ENCODE results near the gene ATXN1. TPM values are rescaled to one million over a fixed set of nuclear protein-coding genes. Genes with fewer than 3 reads are reported as not detected.

The ATXN1 gene
- polyA plus RNA-seq, 1 of the 3 experiments (the other 2 are of a cell fraction), result 7.9 TPM

DNA sequence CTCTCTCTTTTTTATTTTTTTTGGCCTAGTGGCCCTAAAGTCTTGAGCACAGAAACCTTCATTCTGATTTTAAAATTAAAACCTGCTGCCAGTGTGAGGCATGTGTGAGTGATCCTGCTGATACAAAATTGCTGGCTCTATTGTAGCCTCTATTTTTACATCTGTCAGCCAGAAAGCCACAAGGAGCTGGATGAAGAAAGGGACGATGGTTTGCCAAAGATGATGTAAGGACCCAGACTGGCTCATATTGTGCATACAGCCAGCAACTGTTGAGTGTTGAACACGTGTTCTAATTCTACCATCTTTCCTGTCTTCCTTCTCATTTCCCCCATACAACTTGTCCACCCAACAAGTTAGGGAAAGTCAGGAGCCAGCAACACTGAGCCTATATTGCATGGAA, 40.8 kb upstream of the ATXN1 start (continued):
- TF ChIP-seq, protein P1, sequence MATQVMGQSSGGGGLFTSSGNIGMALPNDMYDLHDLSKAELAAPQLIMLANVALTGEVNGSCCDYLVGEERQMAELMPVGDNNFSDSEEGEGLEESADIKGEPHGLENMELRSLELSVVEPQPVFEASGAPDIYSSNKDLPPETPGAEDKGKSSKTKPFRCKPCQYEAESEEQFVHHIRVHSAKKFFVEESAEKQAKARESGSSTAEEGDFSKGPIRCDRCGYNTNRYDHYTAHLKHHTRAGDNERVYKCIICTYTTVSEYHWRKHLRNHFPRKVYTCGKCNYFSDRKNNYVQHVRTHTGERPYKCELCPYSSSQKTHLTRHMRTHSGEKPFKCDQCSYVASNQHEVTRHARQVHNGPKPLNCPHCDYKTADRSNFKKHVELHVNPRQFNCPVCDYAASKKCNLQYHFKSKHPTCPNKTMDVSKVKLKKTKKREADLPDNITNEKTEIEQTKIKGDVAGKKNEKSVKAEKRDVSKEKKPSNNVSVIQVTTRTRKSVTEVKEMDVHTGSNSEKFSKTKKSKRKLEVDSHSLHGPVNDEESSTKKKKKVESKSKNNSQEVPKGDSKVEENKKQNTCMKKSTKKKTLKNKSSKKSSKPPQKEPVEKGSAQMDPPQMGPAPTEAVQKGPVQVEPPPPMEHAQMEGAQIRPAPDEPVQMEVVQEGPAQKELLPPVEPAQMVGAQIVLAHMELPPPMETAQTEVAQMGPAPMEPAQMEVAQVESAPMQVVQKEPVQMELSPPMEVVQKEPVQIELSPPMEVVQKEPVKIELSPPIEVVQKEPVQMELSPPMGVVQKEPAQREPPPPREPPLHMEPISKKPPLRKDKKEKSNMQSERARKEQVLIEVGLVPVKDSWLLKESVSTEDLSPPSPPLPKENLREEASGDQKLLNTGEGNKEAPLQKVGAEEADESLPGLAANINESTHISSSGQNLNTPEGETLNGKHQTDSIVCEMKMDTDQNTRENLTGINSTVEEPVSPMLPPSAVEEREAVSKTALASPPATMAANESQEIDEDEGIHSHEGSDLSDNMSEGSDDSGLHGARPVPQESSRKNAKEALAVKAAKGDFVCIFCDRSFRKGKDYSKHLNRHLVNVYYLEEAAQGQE (IDR thresholded peaks at IDR 0.05; ENCODE audit: low read depth, low read length), result no peak
- TF ChIP-seq SMC3 (IDR thresholded peaks at IDR 0.05; ENCODE audit: low read depth, low read length) (no peak), GABPA (IDR thresholded peaks at IDR 0.05; ENCODE audit: low read depth) (no peak), RFX5 (IDR thresholded peaks at IDR 0.05; ENCODE audit: low read length) (no peak), TCF12 (IDR thresholded peaks at IDR 0.05) (peak; percentile 95), RXRA (IDR thresholded peaks at IDR 0.05; ENCODE audit: borderline replicate concordance, low read depth) (no peak; the same call in 1 of the 2 replicates), EP300 (IDR thresholded peaks at IDR 0.05; ENCODE audit: borderline replicate concordance in 1 of 2, low read depth in 1 of 2, low read length in 1 of 2) (peak in 1 of 2 experiments; percentile 85; a peak in 2 of 4 replicates), TAF1 (IDR thresholded peaks at IDR 0.05; ENCODE audit: borderline replicate concordance, low read depth, low read length) (no peak), ELF1 (IDR thresholded peaks at IDR 0.05) (no peak), YY1 (IDR thresholded peaks at IDR 0.05; ENCODE audit: low read depth) (no peak), MEF2A (IDR thresholded peaks at IDR 0.05; ENCODE audit: borderline replicate concordance, low read depth) (peak; percentile 79), FOXM1 (IDR thresholded peaks at IDR 0.05; ENCODE audit: low read depth) (peak; percentile 47; the same call in 1 of the 2 replicates), FOXJ3 (CRISPR knock-in tag; IDR thresholded peaks at IDR 0.05) (no peak), EZH2phosphoT487 (IDR thresholded peaks at IDR 0.05; ENCODE audit: borderline replicate concordance, low read depth) (no peak), POLR2AphosphoS5 (IDR thresholded peaks at IDR 0.05; ENCODE audit: low read depth, low read length) (peak; percentile 54; the same call in 1 of the 2 replicates), JUND (IDR thresholded peaks at IDR 0.05) (peak; percentile 58), NFIC (IDR thresholded peaks at IDR 0.05; ENCODE audit: borderline replicate concordance) (peak; percentile 90)
- TF ChIP-seq, protein P2, sequence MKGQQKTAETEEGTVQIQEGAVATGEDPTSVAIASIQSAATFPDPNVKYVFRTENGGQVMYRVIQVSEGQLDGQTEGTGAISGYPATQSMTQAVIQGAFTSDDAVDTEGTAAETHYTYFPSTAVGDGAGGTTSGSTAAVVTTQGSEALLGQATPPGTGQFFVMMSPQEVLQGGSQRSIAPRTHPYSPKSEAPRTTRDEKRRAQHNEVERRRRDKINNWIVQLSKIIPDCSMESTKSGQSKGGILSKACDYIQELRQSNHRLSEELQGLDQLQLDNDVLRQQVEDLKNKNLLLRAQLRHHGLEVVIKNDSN (IDR thresholded peaks at IDR 0.05; ENCODE audit: borderline replicate concordance, low read depth), result 0 out of 2 replicates have a peak, but pooled peaks have one; percentile 4
- TF ChIP-seq, protein P3, sequence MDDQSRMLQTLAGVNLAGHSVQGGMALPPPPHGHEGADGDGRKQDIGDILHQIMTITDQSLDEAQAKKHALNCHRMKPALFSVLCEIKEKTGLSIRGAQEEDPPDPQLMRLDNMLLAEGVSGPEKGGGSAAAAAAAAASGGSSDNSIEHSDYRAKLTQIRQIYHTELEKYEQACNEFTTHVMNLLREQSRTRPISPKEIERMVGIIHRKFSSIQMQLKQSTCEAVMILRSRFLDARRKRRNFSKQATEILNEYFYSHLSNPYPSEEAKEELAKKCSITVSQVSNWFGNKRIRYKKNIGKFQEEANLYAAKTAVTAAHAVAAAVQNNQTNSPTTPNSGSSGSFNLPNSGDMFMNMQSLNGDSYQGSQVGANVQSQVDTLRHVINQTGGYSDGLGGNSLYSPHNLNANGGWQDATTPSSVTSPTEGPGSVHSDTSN (IDR thresholded peaks at IDR 0.05), result peak; percentile 80
- TF ChIP-seq, protein P4, sequence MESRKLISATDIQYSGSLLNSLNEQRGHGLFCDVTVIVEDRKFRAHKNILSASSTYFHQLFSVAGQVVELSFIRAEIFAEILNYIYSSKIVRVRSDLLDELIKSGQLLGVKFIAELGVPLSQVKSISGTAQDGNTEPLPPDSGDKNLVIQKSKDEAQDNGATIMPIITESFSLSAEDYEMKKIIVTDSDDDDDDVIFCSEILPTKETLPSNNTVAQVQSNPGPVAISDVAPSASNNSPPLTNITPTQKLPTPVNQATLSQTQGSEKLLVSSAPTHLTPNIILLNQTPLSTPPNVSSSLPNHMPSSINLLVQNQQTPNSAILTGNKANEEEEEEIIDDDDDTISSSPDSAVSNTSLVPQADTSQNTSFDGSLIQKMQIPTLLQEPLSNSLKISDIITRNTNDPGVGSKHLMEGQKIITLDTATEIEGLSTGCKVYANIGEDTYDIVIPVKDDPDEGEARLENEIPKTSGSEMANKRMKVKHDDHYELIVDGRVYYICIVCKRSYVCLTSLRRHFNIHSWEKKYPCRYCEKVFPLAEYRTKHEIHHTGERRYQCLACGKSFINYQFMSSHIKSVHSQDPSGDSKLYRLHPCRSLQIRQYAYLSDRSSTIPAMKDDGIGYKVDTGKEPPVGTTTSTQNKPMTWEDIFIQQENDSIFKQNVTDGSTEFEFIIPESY (IDR thresholded peaks at IDR 0.05; ENCODE audit: borderline replicate concordance, low read depth), result no peak
- TF ChIP-seq, protein P5, sequence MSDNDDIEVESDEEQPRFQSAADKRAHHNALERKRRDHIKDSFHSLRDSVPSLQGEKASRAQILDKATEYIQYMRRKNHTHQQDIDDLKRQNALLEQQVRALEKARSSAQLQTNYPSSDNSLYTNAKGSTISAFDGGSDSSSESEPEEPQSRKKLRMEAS (IDR thresholded peaks at IDR 0.05; ENCODE audit: low read depth), result peak; percentile 85

Data from SK-N-SH (cell line).